Cortex of kidney (tissue), 1 donor: ENCODE results near the gene HAUS3.
"Not testable (repeated sequence)": the region's sequence is repeated elsewhere in the genome, so short reads cannot be mapped to it uniquely, and the experiment has no call there.

Experiments used
- DNase-seq: peaks from one replicate; lab custom pipeline; 2025; lab: John Stamatoyannopoulos, UW

The HAUS3 gene

GRCh38 chr4:2275546-2276251, 33.8 kb upstream of the HAUS3 start:
- DNase-seq = no peak

- DNase-seq = not testable (repeated sequence)
Measured at GRCh38 chr4:2275044-2275397, 33.1 kb upstream of the HAUS3 start.

DNA sequence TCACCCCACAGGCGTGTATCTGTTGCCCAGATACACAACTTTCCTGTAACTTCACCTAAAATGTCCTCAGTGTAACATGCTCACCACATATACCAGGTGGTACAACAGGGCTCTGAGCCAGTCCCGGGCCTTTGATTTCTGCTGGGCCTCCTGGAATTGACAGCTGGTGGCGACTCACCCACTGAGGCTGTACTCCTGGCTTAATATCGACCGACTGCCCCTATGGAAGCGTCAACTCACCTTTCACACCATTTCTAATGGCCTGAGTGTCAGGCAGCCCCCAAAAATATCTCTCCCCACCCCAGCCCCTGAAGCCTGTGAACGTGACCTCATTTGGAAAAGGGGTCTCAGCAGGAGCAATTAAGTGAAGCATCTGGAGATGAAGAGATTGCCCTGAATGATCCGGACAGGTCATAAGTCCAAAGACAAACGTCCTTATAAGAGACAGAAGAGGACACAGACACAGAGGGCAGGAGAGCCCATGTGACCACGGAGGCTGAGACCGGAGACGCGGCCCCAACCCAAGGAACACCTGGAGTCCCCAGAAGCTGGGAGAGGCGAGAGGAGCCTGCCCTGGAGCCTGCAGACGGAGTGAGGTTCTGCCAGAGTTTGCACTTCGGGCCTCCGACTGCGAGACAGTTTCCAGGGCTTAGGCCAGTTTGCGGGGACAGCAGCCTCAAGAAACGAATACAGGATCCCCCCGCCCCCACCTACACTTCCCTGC, 32.6 kb upstream of the HAUS3 start:
- DNase-seq = no peak

GRCh38 chr4:2273657-2274319, 31.9 kb upstream of the HAUS3 start:
- DNase-seq = no peak

DNA sequence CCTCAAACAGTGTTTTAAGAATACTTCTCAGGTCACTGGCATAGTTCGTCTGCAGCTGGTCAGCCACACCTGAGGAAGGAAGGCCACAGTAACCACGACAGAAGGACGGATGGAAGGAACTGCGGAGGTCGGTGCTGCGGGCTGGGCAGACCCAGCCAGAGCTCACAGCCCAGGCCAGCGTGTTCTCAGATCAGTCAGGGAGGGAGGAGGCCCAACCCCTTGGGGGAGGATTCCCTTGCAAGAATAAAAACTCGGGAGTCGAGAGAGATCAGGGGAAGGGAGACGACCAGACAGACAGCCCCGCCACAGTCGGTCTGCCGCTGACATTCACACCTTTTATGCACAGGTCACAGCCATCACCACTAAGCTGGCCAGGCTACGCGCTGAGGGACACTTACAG, 31.3 kb upstream of the HAUS3 start:
- no peak for DNase-seq

GRCh38 chr4:2272828-2273120, 30.9 kb upstream of the HAUS3 start:
- DNase-seq = no peak

GRCh38 chr4:2272026-2272827, 30.3 kb upstream of the HAUS3 start:
- DNase-seq = no peak

DNA sequence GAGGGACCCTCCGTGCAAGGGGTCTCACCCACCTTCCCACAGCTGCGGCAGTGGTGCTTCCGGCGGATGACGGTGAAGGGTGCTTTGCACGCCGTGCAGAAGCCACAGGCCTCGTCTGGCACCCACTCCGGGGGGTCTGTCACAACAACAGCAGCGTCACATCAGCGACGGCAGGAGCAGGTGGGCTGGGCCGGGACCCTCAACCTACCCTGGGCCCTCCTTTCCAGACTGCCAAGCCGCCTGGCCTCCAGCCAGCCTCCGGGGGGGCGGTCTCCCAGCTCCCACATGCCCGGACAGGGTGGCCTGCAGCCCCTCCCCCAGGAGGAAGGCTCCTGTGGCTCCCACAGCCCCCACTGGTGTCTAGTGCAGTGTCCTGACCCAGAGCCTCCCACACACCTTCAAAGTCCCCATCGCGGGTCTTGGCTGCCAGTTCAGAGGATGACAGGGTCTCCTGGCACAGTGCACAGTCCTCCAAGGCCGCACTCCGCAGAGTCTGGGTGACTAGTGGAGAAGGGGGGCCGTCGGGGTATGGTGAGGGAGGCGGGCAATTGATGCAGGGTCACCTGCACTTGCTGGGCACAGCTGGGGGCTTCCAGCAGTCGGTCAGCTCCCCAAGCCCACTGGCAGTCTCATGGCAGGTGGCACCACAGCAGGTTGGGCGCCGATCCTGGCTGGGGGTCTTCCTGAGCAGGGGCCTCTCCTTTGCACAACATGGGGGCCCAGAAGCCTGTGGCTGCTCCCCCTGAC, 29.5 kb upstream of the HAUS3 start:
- DNase-seq = no peak

DNA sequence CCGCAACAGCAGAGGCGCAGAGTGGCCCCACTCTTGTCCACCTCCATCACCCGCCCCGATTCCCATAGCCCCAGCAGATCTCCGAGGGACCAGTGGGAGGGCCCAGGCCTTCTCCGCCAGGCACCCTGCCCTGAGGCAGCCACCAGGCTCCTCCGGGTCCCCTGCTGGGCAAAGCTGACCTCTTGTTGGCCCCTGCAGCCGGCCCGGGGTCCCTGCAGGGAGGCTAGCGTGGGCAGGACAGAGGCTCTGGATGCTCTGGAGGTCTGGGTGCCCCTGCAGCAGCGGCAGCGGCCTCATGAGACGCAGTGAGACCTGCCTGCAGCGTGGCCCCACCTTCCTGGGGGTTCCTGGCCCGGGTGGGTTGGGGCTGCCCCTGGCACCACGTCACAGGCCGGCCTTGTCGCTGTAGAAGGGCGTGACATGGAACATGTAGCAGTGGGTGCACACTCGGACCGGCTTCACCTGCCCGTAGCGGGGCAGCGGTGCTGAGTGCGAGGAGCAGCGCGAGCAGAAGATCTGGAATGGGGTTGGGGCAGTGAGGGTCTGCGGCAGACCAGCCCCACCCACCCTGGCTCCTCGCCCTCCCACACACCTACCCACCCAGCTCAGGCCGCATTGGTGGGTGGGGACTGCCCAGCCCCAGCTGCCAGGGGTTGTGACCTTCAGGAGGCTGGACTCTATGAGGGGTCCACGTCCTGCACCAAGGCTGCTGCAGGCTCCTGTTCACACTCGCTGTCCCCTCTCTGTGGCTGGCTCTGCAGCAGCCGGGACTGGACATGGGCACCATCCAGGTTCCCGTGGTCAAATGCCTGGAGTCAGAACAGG, 28.6 kb upstream of the HAUS3 start:
- no peak for DNase-seq

GRCh38 chr4:2269618-2270163, 27.8 kb upstream of the HAUS3 start:
- DNase-seq = no peak

DNA sequence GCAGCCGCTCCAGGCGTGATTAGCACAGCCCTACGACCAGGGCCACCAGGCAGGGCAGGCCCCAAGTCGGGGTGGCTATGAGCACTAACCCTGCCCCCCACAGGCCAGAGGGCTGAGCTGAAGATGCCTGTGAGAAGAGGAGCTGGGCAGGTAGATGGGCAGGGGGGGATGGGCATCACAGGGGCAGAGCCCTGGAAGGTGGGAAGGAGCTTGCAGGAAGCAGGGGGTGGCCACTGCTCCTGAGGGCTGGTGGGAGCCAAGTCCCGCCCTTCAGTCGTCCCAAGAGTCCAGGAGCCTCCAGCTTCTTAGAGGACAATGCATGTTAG, 27.2 kb upstream of the HAUS3 start:
- no peak for DNase-seq

DNA sequence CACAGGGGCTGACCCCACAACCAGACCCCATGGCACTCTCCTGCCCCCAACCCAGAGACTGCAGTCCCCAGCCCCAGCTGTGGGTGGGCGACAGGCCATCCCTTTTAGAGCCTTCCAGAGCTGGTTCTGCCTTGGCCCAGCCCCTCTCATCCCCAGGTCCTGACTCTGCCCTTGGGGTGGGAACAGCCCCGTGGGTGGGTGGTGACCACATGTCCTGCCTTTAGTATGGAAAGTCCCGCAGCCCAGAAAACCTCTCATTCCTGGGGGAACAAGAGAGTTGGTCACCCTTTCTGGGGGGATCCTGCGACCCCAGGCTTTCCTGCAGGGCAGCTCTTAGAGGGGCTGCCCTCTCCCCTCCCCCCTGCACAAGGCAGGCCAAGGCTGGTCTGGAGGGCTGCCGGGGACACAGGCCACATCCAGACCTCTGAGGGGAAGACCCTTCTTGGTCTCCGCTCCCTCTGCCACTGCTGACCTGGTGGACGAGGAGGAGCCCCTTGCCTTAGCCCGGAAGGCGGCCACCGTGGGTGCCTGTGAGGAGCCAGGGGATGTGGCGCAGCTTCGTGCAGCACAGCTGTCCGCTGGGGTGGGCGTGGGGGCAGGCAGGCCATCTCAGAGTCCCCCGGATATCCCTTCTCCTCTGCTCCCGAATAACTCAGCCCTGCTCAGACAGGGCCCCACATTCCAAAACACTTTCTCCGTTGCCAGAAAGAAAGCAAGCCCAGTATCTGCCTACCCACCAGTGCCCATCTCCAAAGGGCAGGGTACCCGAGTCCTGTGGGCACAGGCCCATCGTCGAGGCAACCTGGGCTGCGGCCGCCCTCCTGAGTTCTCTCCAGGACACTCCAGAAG, 26.7 kb upstream of the HAUS3 start:
- no peak for DNase-seq

GRCh38 chr4:2267841-2268240, 25.9 kb upstream of the HAUS3 start:
- no peak for DNase-seq

- DNase-seq = no peak
Measured at GRCh38 chr4:2267320-2267811, 25.4 kb upstream of the HAUS3 start.

DNA sequence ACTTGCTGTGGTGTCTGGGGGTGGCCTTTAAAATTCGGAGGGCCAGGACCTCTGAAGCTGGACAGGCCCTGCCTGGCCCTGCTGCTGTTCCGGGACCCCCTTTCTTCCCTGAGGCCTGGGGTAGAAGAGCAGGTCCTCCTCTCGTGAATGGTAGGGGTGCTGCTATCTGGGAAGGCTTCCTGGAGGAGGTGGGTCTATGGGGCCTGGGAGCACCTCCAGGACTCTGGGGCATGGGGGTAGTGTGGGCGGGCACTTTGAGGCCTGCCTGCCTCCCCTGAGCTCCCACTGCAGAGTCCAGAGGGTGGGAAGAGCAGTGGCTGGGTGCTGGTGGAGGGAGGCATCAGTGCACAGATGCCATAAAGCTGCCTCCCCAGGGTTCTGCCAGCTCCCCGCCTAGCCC, 24.9 kb upstream of the HAUS3 start:
- DNase-seq = no peak

GRCh38 chr4:2266181-2266580, 24.3 kb upstream of the HAUS3 start:
- no peak for DNase-seq

DNA sequence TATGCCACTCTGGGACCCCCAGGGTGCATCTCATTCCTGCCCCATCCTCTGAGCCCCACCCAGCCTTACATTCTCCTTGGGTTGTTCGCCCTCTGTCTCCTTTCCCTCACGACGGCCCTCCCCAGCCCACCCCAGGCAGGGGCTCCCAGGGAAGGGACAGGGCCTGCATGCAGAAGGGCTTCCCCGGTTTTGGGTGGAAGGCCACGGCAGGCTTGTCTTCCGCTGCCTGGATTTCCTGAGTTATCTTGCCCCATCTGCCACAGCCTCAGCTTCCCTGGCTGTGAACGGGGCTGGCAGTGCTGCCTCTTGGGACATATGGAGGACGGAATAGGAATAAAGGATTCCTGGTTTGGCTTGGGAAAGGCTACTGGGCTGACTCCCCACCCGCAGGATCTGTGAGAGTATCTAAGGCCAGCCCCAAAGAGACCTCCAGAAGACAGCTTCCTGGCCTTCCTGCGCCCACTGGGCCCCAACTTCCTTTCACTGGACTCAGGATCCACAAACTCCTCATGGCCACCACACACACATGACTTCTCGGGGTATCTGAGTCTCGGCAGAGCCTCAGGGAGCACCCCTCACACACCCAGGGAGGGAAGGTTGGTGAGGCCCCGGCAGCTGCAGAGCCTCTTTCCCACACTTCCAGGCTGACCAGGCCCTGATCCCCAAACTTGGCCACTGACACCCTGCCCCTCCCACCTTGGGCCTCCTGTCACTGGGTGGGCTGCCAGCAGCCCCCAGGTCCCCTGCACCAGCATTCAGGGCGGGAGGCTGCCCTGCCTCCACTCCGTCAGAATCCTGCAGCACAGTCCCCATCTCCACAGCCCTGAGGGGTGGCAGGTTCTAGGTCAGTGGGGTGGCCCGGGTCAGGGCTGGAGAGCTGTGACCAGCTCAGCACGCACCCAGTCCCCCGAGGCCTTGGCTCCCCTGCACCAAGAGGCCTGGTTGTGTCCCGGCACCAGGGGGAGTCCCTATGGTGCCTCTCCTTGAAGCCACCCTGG, 23.5 kb upstream of the HAUS3 start:
- no peak for DNase-seq

- no peak for DNase-seq
Measured at GRCh38 chr4:2264481-2265041, 22.6 kb upstream of the HAUS3 start.
